Measurements from ENCODE around the gene RNF223.

RNF223 gene

GRCh38 chr1:1073743-1074587 is at the start of gene RNF223:
Gene RNF223 (minus strand): TSS chr1:1074306. CDS start chr1:1072566, 1,740 bp downstream.
- no peak for DNase-seq (ENCODE audit: low spot score)

GRCh38 chr1:1122981-1123480 is 48.9 kb upstream of the RNF223 start:
- DNase-seq (ENCODE audit: low spot score), result no peak

- DNase-seq (ENCODE audit: low spot score), result peak; percentile 86
Measured at GRCh38 chr1:1122078-1122811, 48.1 kb upstream of the RNF223 start.

- no peak for DNase-seq (ENCODE audit: low spot score)
Measured at GRCh38 chr1:1121611-1122077, 47.5 kb upstream of the RNF223 start.

- DNase-seq (ENCODE audit: low spot score), result no peak
Measured at GRCh38 chr1:1120866-1121591, 46.9 kb upstream of the RNF223 start.

- DNase-seq (ENCODE audit: low spot score), result peak; percentile 61
Measured at GRCh38 chr1:1120096-1120495, 46.0 kb upstream of the RNF223 start.

GRCh38 chr1:1119272-1119890 is 45.3 kb upstream of the RNF223 start:
- peak; percentile 57 for DNase-seq (ENCODE audit: low spot score)

- DNase-seq (ENCODE audit: low spot score), result peak; percentile 30
Measured at GRCh38 chr1:1118876-1119220, 44.7 kb upstream of the RNF223 start.

- peak; percentile 61 for DNase-seq (ENCODE audit: low spot score)
Measured at GRCh38 chr1:1118011-1118875, 44.1 kb upstream of the RNF223 start.

- peak; percentile 63 for DNase-seq (ENCODE audit: low spot score)
Measured at GRCh38 chr1:1117469-1117831, 43.3 kb upstream of the RNF223 start.

GRCh38 chr1:1116701-1117468 is 42.8 kb upstream of the RNF223 start:
- DNase-seq (ENCODE audit: low spot score), result peak; percentile 34

- DNase-seq (ENCODE audit: low spot score), result peak; percentile 100
Measured at GRCh38 chr1:1115786-1116700, 41.9 kb upstream of the RNF223 start, which contains the start of gene C1orf159. Gene C1orf159 (minus strand): TSS chr1:1116089. CDS start chr1:1091543, 24,546 bp downstream.

GRCh38 chr1:1115136-1115785 is 41.2 kb upstream of the RNF223 start:
- peak; percentile 68 for DNase-seq (ENCODE audit: low spot score)

GRCh38 chr1:1114431-1114830 is 40.3 kb upstream of the RNF223 start:
- peak; percentile 55 for DNase-seq (ENCODE audit: low spot score)

GRCh38 chr1:1112237-1112985 is 38.3 kb upstream of the RNF223 start:
- DNase-seq (ENCODE audit: low spot score), result peak; percentile 51

- peak; percentile 37 for DNase-seq (ENCODE audit: low spot score)
Measured at GRCh38 chr1:1111516-1112236, 37.6 kb upstream of the RNF223 start.

GRCh38 chr1:1110561-1110971 is 36.5 kb upstream of the RNF223 start:
- DNase-seq (ENCODE audit: low spot score), result peak; percentile 51

All from left forelimb (tissue), 1 donor.